ENCODE measurements around the gene ELMO3. TPM values are rescaled to one million over a fixed set of nuclear protein-coding genes. Genes with fewer than 3 reads are reported as not detected.
A peak's percentile ranks its signal among the peaks of the same experiment; 100 is the strongest.

Gene ELMO3
- polyA plus RNA-seq, 1 donor, result 1.1 TPM

GRCh38 chr16:67240506-67240905 is 41.6 kb downstream of the ELMO3 start:
- DNase-seq (ENCODE audit: low read depth), result no peak

- no peak for DNase-seq (ENCODE audit: low read depth)
These were observed 42.3 kb downstream of the ELMO3 start for GRCh38 chr16:67241008-67241900.

- DNase-seq (ENCODE audit: low read depth), result no peak
These were observed 43.3 kb downstream of the ELMO3 start for GRCh38 chr16:67242138-67242730.

- DNase-seq (ENCODE audit: low read depth), result no peak
These were observed 44.5 kb downstream of the ELMO3 start for GRCh38 chr16:67243481-67243880.

GRCh38 chr16:67244387-67245185 is 45.7 kb downstream of the ELMO3 start:
- no peak for DNase-seq (ENCODE audit: low read depth)

- no peak for DNase-seq (ENCODE audit: low read depth)
These were observed 46.3 kb downstream of the ELMO3 start for GRCh38 chr16:67245186-67245585.

- no peak for DNase-seq (ENCODE audit: low read depth)
These were observed 46.7 kb downstream of the ELMO3 start for GRCh38 chr16:67245674-67246080.

- DNase-seq (ENCODE audit: low read depth), result no peak
These were observed 47.3 kb downstream of the ELMO3 start for GRCh38 chr16:67246081-67246755.

GRCh38 chr16:67246756-67247191 is 47.8 kb downstream of the ELMO3 start:
- no peak for DNase-seq (ENCODE audit: low read depth)

- DNase-seq (ENCODE audit: low read depth), result peak; percentile 83
These were observed 48.5 kb downstream of the ELMO3 start, which contains the start of gene FHOD1 for GRCh38 chr16:67247192-67248072. Gene FHOD1, minus strand, starts transcription at chr16:67247481. Its CDS starts 71 bp downstream, at chr16:67247410.

- DNase-seq (ENCODE audit: low read depth), result no peak
These were observed 49.1 kb downstream of the ELMO3 start for GRCh38 chr16:67248073-67248400.

GRCh38 chr16:67248401-67249177 is 49.7 kb downstream of the ELMO3 start, which contains the start of gene SLC9A5:
Gene SLC9A5, plus strand, starts transcription at chr16:67248979. Its CDS starts 36 bp downstream, at chr16:67249015.
- DNase-seq (ENCODE audit: low read depth), result no peak

- no peak for DNase-seq (ENCODE audit: low read depth)
These were observed 50.5 kb downstream of the ELMO3 start for GRCh38 chr16:67249178-67250044.

GRCh38 chr16:67250045-67250327 is 51.1 kb downstream of the ELMO3 start:
- no peak for DNase-seq (ENCODE audit: low read depth)

GRCh38 chr16:67252609-67253497 is 53.9 kb downstream of the ELMO3 start:
- DNase-seq (ENCODE audit: low read depth), result no peak
